Measurements from ENCODE around the gene LPGAT1.

Gene LPGAT1

DNA sequence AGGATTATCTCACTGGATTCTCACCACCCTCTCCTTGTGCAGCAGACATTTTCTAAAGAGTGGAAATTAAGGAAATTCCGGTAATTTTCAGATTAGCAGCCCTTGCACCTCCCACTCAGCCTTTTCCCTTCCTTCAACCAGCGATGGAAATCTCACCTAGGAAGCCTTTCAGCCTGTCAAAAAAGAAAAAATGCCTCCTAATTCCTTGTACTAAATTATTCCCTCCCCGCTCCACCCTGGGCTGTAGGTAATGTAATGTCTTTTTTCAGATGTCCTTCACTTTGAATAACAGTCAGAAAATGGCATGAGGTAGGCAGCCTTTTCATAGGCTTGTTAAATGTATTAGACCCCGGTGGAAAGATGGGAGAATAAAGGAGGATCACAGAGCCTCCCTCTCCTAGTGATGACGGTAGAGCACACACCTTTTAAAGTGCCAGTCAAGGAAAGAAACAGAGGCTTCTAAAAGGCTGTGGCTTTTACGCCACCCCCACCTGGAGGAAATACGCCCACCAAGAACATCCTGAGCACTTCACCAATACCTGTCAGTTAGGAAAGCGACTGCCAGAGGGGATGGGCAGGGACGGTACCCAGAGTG, 92.4 kb downstream of the LPGAT1 start:
- DNase-seq (ENCODE audit: extremely low read depth, low read depth): no peak
- TF ChIP-seq, protein P1, sequence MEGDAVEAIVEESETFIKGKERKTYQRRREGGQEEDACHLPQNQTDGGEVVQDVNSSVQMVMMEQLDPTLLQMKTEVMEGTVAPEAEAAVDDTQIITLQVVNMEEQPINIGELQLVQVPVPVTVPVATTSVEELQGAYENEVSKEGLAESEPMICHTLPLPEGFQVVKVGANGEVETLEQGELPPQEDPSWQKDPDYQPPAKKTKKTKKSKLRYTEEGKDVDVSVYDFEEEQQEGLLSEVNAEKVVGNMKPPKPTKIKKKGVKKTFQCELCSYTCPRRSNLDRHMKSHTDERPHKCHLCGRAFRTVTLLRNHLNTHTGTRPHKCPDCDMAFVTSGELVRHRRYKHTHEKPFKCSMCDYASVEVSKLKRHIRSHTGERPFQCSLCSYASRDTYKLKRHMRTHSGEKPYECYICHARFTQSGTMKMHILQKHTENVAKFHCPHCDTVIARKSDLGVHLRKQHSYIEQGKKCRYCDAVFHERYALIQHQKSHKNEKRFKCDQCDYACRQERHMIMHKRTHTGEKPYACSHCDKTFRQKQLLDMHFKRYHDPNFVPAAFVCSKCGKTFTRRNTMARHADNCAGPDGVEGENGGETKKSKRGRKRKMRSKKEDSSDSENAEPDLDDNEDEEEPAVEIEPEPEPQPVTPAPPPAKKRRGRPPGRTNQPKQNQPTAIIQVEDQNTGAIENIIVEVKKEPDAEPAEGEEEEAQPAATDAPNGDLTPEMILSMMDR (IDR thresholded peaks at IDR 0.05; ENCODE audit: low read depth, low read length, missing control alignments): no peak
- H3K4me3 ChIP-seq (replicated peaks; ENCODE audit: low read depth, low read length): no peak overlapping the region

DNA sequence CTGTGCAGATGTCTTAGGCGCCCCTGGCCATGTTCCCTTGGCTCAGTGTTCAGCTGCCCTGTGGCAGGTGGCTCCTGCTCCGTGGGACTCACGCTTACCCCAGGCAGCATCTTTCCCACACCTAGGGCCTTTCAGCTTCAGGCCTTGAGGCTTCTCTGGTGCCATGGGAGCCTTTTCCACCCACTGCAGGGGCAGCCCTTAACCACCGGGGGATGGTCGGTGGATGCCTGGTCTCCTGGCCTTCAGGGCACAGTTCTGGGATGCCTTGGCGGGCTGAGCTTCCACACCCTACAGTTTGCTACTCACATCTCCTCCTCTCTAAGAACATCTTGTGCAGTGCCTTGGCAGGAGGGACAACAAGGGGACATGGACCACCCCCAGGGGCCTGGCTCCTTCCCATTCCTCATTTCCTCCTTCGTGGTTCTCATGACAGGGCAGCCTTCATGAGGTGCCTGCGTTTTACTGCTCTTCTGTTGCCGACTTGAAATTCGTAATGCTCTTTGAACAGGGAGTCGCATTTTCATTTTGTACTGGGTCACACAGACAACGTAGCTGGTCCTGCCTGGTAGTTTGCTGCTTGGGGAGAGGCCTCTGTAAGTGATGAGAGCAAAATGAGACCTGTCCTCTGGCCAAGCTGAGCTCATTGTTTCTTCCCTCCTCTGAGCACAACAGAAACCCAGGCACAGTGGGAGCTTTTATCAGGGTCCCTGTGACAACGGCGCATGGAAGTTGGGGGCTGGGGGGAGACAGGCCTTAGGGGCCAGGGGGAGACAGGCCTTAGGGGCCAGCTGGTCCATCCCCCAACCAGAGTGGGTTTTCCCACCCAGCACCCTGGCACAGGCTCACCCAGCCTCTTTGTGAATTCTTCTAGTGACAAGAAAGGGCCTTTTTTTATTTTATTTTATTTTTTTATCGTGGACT, 93.2 kb downstream of the LPGAT1 start:
- H3K4me3 ChIP-seq (replicated peaks; ENCODE audit: low read depth, low read length): no peak overlapping the region
- DNase-seq (ENCODE audit: extremely low read depth, low read depth): no peak
- TF ChIP-seq, protein P1 (IDR thresholded peaks at IDR 0.05; ENCODE audit: low read depth, low read length, missing control alignments): no peak

DNA sequence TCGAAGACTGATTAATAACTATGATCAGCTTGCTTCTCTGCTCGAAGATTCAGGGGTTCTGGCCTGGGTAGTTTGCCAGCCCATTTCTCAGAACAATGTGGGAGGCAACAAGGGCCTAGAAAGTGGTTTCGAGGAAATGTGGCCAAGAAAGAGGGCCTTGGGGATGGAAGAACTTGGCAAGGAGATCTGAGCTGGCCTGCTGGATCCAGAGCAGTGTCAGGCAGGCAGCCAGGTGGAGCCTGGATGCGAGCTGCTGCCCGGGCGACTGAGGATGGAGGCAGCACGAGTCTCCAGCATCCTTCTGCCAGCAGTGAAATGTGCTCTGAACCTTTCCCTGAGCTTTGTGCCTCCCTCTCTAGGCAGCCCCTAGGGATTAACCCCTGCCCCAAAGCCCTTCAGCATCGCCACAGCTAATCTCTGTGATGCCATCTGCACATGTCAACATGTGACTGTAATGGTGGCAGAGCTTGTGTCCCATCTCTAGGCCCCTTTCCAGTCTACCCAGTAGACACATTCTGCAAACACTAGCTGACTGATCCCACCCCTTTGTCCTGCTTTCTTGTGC, 94.1 kb downstream of the LPGAT1 start:
- TF ChIP-seq, protein P1 (IDR thresholded peaks at IDR 0.05; ENCODE audit: low read depth, low read length, missing control alignments): no peak
- H3K4me3 ChIP-seq (replicated peaks; ENCODE audit: low read depth, low read length): no peak overlapping the region
- DNase-seq (ENCODE audit: extremely low read depth, low read depth): no peak

DNA sequence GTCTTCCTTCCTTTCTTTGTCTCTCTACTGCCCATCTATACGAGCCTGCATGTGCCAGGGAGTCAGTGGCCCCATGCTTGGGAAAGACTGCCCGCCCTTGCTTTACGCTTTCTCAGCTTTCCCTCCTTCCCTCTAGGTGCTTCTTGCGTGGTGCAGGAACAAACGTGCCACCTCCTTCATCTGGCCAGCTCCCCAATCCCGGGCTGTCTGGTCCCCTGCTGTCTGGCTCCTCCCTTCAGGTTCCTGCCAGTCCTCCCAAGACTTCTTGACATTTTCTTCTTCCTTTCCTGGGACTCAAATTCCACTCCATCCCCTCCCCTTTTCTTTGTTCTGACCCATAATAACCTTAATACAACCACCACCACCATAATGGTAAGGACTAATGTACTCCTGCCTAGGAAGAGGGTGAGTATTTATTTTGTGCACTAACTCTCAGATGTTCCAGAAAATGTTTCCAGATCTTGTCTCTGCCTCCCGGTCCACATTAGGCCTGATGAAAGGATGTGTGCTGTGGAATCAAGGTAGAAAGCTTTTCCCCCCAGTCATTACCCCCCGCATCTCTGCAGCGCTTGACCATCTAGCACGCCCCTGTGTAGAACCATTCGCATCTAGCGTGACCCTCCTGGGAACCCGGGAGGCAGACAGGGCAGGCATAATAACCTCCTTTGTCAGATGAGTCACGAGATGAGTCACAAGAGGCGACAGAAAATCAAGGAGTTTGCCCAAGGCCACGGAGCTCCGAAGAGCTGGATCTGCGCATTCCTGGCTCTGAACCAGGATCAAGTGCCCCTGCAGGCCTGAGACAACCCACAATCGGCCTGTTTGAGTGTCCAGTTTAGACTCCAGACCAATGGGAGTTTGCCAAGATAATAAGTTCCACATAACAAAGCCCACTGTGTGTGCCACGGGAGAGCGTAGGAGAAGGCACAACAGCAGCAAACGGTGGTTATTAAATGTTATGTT, 95.1 kb downstream of the LPGAT1 start:
- peak; percentile 63 for DNase-seq (ENCODE audit: extremely low read depth, low read depth)
- H3K4me3 ChIP-seq (replicated peaks; ENCODE audit: low read depth, low read length): no peak overlapping the region
- TF ChIP-seq, protein P1 (IDR thresholded peaks at IDR 0.05; ENCODE audit: low read depth, low read length, missing control alignments): no peak

DNA sequence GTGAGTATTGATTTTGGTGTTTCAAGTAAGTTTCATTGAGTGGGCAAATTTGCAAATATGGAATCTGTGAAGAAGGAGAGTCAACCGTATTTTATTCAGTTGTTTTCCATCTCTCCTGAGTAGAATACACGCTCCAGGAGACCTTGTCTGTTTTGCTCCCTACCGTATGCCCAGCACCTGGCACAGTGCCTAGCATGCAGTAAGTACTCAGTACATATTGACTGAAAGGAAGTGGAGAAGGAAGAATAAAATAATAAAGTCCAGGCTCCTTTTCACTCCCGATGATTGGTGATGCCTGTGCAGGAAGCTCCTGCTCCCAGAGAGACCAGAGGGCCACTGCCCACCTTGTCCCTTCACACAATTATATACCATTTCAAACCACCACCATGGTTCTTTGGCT, 95.8 kb downstream of the LPGAT1 start:
- no peak overlapping the region for H3K4me3 ChIP-seq (replicated peaks; ENCODE audit: low read depth, low read length)
- TF ChIP-seq, protein P1 (IDR thresholded peaks at IDR 0.05; ENCODE audit: low read depth, low read length, missing control alignments): no peak
- no peak for DNase-seq (ENCODE audit: extremely low read depth, low read depth)

DNA sequence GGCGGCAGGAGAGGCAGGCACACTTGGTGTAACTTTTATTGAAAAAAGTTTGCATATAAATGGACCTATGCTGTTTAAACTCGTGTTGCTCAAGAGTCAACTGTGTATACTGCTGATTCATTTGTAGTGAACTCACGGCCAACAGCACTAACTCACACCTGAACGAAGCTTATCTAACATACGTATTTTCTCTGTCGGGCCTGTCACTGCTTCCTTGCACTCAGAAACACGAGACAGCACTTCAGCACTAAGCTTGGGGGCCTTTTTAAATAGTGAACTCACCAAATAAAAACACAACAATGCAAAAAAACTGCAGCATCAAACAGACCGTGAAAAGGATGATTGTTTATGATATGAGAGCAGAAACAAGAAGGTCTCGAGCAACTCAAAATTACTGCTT, 96.2 kb downstream of the LPGAT1 start:
- TF ChIP-seq, protein P1 (IDR thresholded peaks at IDR 0.05; ENCODE audit: low read depth, low read length, missing control alignments): no peak
- no peak overlapping the region for H3K4me3 ChIP-seq (replicated peaks; ENCODE audit: low read depth, low read length)
- DNase-seq (ENCODE audit: extremely low read depth, low read depth): no peak

All from HFF-Myc (cell line).